ENCODE data around the gene DMXL2. TPM values are rescaled to one million over a fixed set of nuclear protein-coding genes. Genes with fewer than 3 reads are reported as not detected.
"Not testable (repeated sequence)": the region's sequence is repeated elsewhere in the genome, so short reads cannot be mapped to it uniquely, and the experiment has no call there.

The DMXL2 gene
- total RNA-seq, 6 experiments from 2014 or later: 8.8 to 16.1 (median 12.7) TPM

DNA sequence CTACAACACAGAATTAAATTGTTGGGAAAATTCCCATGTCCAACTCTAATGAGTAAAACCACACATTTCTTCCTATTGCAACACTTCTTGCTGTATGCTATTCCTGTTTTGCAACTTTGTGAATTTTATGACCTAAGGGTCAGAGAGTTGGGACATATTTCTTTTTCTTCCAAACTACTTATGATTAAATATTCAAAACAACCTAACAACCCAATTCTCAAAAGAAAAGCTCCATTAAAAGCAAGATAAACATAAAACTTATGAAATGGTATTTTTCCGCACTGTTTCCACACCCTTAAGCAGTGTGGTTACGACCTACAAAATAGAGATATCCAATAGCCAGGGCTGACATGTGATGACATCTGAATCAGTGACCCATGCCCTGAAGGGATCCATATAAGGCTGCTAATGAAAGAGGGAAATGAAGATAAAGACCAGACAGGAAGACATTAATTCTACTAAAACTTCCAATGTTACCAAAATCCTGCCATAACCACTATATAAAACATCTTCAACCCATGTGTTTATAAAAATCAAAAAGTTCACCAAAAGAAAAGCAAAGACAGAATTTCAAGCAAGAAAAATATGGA is 45.6 kb downstream of the DMXL2 start:
- 39% methylated on average over 2 of the region's 2 CpGs for WGBS (ENCODE audit: insufficient coverage, low coverage, low lambda C conversion rate, missing lambda C conversion rate)
- no peak overlapping the region for H3K4me3 ChIP-seq
- no peaks in the 10 kb centered on the region for H3K9me3 ChIP-seq
- TF ChIP-seq CTCF (IDR thresholded peaks at IDR 0.05) (no peak), POLR2A (IDR thresholded peaks at IDR 0.05) (no peak)
- intact Hi-C loops (cut with DNase I): no loop called here
- H3K4me1 ChIP-seq: peaks cover 0 to 6% (median 0%) of the 10 kb centered on the region in 4 donors
- peak; percentile 49 to 77 (median 70) for ATAC-seq
- no peaks in the 10 kb centered on the region for H3K36me3 ChIP-seq
- no peaks in the 10 kb centered on the region for H3K27me3 ChIP-seq
- DNase-seq: no peak
- H3K27ac ChIP-seq: peak overlapping the region in 1 of 3 donors; percentile 4

- Histone ChIP-seq H3K4me3 (no peak overlapping the region), H3K27ac (no peak overlapping the region), H3K4me1 (peaks cover 0 to 6% (median 0%) of the 10 kb centered on the region in 4 donors), H3K36me3 (no peaks in the 10 kb centered on the region), H3K9me3 (no peaks in the 10 kb centered on the region), H3K27me3 (no peaks in the 10 kb centered on the region)
- intact Hi-C loops (cut with DNase I): no loop called here
- 73% methylated on average over 1 of the region's 1 CpG for WGBS (ENCODE audit: insufficient coverage, low coverage, low lambda C conversion rate, missing lambda C conversion rate)
- ATAC-seq (no peak), DNase-seq (no peak)
- TF ChIP-seq POLR2A (IDR thresholded peaks at IDR 0.05) (no peak), CTCF (IDR thresholded peaks at IDR 0.05) (no peak)
Measured at GRCh38 chr15:51576286-51576850, 46.2 kb downstream of the DMXL2 start.

GRCh38 chr15:51575775-51576174 is 46.8 kb downstream of the DMXL2 start:
- intact Hi-C loops (cut with DNase I): no loop called here
- Histone ChIP-seq H3K27ac (no peak overlapping the region), H3K36me3 (no peaks in the 10 kb centered on the region), H3K9me3 (no peaks in the 10 kb centered on the region), H3K4me1 (peaks cover 0 to 6% (median 0%) of the 10 kb centered on the region in 4 donors), H3K4me3 (no peak overlapping the region), H3K27me3 (no peaks in the 10 kb centered on the region)
- TF ChIP-seq POLR2A (IDR thresholded peaks at IDR 0.05) (no peak), CTCF (IDR thresholded peaks at IDR 0.05) (no peak)
- ATAC-seq: no peak
- WGBS (ENCODE audit: insufficient coverage, low coverage, low lambda C conversion rate, missing lambda C conversion rate): 94% methylated on average over 1 of the region's 1 CpG
- no peak for DNase-seq

DNA sequence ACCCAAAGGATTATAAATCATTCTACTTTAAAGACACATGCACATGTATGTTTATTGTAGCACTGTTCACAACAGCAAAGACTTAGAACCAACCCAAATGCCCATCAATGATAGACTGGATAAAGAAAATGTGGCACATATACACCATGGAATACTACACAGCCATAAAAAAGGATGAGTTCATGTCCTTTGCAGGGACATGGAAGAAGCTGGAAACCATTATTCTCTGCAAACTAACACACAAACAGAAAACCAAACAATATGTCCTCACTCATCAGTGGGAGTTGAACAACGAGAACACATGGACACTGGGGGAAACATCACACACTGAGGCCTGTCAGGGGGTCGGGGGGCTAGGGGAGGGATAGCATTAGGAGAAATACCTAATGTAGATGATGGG is 49.2 kb downstream of the DMXL2 start:
- ATAC-seq; H3K9me3 ChIP-seq; DNase-seq; H3K36me3 ChIP-seq; H3K27ac ChIP-seq; intact Hi-C loops (cut with DNase I); H3K4me1 ChIP-seq; H3K27me3 ChIP-seq; H3K4me3 ChIP-seq: not testable (repeated sequence)
- WGBS (ENCODE audit: insufficient coverage, low coverage, low lambda C conversion rate, missing lambda C conversion rate): 100% methylated on average over 1 of the region's 2 CpGs

DNA sequence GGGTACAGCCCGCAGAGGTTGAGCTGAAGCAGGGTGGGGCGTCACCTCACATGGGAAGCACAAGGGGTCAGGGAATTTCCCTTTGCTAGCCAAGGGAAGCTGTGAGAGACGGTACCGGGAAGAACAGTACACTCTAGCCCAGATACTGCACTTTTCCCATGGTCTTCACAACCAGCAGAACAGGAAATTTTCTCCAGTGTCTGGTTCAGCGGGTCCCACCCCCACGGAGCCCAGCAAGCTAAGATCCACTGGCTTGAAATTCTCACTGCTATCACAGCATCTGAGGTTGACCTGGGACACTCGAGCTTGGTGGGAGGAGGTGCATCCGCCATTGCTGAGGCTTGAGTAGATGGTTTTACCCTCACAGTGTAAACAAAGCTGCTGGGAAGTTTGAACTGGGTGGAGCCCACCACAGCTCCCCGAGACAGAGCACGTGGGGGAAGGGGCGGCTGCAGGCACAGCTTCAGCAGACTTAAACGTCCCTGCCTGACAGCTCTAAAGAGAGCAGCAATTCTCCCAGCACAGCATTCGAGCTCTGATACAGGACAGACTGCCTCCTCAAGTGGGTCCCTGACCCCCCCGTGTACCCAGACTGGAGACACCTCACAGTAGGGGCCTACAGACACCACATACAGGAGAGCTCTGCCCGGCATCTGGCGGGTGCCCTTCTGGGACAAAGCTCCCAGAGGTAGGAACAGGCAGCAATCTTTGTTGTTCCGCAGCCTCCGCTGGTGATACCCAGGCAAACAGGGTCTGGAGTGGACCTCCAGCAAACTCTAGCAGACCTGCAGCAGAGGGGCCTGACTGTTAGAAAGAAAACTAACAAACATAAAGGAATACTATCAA is 53.4 kb downstream of the DMXL2 start:
- ATAC-seq (peak in 1 of 4 donors; percentile 60), DNase-seq (peak in 1 of 3 donors; percentile 52)
- not testable (repeated sequence) for H3K27ac ChIP-seq

More for the DNA sequence above, 53.4 kb downstream of the DMXL2 start:
- intact Hi-C loops (cut with DNase I); H3K4me3 ChIP-seq; H3K9me3 ChIP-seq; H3K36me3 ChIP-seq; H3K4me1 ChIP-seq; H3K27me3 ChIP-seq: not testable (repeated sequence)
- 63% methylated on average over 5 of the region's 18 CpGs for WGBS (ENCODE audit: insufficient coverage, low coverage, low lambda C conversion rate, missing lambda C conversion rate)
